HG03025 (cell line): Measurements from ENCODE around the gene E2F2.

Source experiments
- ATAC-seq: cut with Tn5 transposase; IDR thresholded peaks from one replicate; pipeline ENCODE4 v1.9.1; 2021; ENCODE audit warnings: mild to moderate bottlenecking, moderate library complexity; ENCODE audit not compliant: unreplicated experiment, low FRiP score

The E2F2 gene

GRCh38 chr1:23489842-23490241, 41.2 kb downstream of the E2F2 start:
- ATAC-seq: no peak

GRCh38 chr1:23485002-23485332, 46.1 kb downstream of the E2F2 start:
- no peak for ATAC-seq

GRCh38 chr1:23484253-23485001, 46.6 kb downstream of the E2F2 start:
- ATAC-seq: peak; percentile 51

GRCh38 chr1:23483321-23484252, 47.4 kb downstream of the E2F2 start, which contains the start of gene ASAP3:
ASAP3 (minus strand) TSS chr1:23484179; CDS start chr1:23484133, 46 bp downstream.
- no peak for ATAC-seq

- ATAC-seq: no peak
These were observed 49.1 kb downstream of the E2F2 start for GRCh38 chr1:23481904-23482303.

- no peak for ATAC-seq
These were observed 49.9 kb downstream of the E2F2 start for GRCh38 chr1:23481026-23481597.

- no peak for ATAC-seq
These were observed 50.6 kb downstream of the E2F2 start for GRCh38 chr1:23480187-23481025.

GRCh38 chr1:23479666-23479941, 51.4 kb downstream of the E2F2 start:
- no peak for ATAC-seq

GRCh38 chr1:23478896-23479665, 52.0 kb downstream of the E2F2 start:
- no peak for ATAC-seq

GRCh38 chr1:23477359-23478144, 53.5 kb downstream of the E2F2 start:
- no peak for ATAC-seq

GRCh38 chr1:23475641-23476040, 55.4 kb downstream of the E2F2 start:
- ATAC-seq: no peak

- no peak for ATAC-seq
These were observed 55.9 kb downstream of the E2F2 start for GRCh38 chr1:23475134-23475628.

GRCh38 chr1:23473037-23473800, 57.8 kb downstream of the E2F2 start:
- no peak for ATAC-seq

GRCh38 chr1:23472351-23473036, 58.5 kb downstream of the E2F2 start:
- ATAC-seq: no peak

- no peak for ATAC-seq
These were observed 59.5 kb downstream of the E2F2 start for GRCh38 chr1:23471473-23472075.

- no peak for ATAC-seq
These were observed 60.6 kb downstream of the E2F2 start for GRCh38 chr1:23470282-23471070.
